Ecto neural progenitor cell (in vitro differentiated cells): Measurements from ENCODE around the gene KLRC3.
"Not testable (repeated sequence)": the region's sequence is repeated elsewhere in the genome, so short reads cannot be mapped to it uniquely, and the experiment has no call there.

ENCODE experiments used
- DNase-seq: peaks from one replicate; pipeline ENCODE4 v3.0.0-alpha.2; 2018; ENCODE audit warnings: low spot score

The KLRC3 gene

GRCh38 chr12:10400829-10401228 is 19.6 kb downstream of the KLRC3 start:
- no peak for DNase-seq

GRCh38 chr12:10398168-10398567 is 22.2 kb downstream of the KLRC3 start:
- no peak for DNase-seq

- no peak for DNase-seq
Measured at GRCh38 chr12:10397296-10397695, 23.1 kb downstream of the KLRC3 start.

GRCh38 chr12:10396176-10396575 is 24.2 kb downstream of the KLRC3 start:
- DNase-seq: not testable (repeated sequence)

- DNase-seq: no peak
Measured at GRCh38 chr12:10395390-10395998, 24.9 kb downstream of the KLRC3 start.

- DNase-seq: not testable (repeated sequence)
Measured at GRCh38 chr12:10394531-10395152, 25.8 kb downstream of the KLRC3 start.

- DNase-seq: no peak
Measured at GRCh38 chr12:10393291-10393690, 27.1 kb downstream of the KLRC3 start.

- DNase-seq: no peak
Measured at GRCh38 chr12:10392394-10392930, 27.9 kb downstream of the KLRC3 start.

GRCh38 chr12:10390991-10391390 is 29.4 kb downstream of the KLRC3 start:
- DNase-seq: not testable (repeated sequence)

GRCh38 chr12:10389904-10390303 is 30.5 kb downstream of the KLRC3 start, which contains the start of gene KLRK1:
Gene KLRK1 (minus strand): TSS chr12:10390041. CDS start chr12:10388810, 1,231 bp downstream.
- DNase-seq: no peak

- DNase-seq: no peak
Measured at GRCh38 chr12:10388624-10389413, 31.6 kb downstream of the KLRC3 start.

GRCh38 chr12:10387498-10387897 is 32.9 kb downstream of the KLRC3 start:
- DNase-seq: not testable (repeated sequence)

GRCh38 chr12:10386857-10387256 is 33.5 kb downstream of the KLRC3 start:
- no peak for DNase-seq

- DNase-seq: no peak
Measured at GRCh38 chr12:10385166-10385613, 35.2 kb downstream of the KLRC3 start.

- no peak for DNase-seq
Measured at GRCh38 chr12:10384191-10384590, 36.2 kb downstream of the KLRC3 start.

- no peak for DNase-seq
Measured at GRCh38 chr12:10381928-10382628, 38.3 kb downstream of the KLRC3 start.

- DNase-seq: not testable (repeated sequence)
Measured at GRCh38 chr12:10378737-10379136, 41.7 kb downstream of the KLRC3 start.

GRCh38 chr12:10374624-10375018 is 45.8 kb downstream of the KLRC3 start:
- no peak for DNase-seq

GRCh38 chr12:10372559-10372958 is 47.8 kb downstream of the KLRC3 start:
- no peak for DNase-seq

- not testable (repeated sequence) for DNase-seq
Measured at GRCh38 chr12:10371893-10372535, 48.4 kb downstream of the KLRC3 start.
